Amniotic epithelial cell (primary cell): ENCODE measurements around the gene TMPRSS13.
"Not testable (repeated sequence)": the region's sequence is repeated elsewhere in the genome, so short reads cannot be mapped to it uniquely, and the experiment has no call there.

ENCODE experiments used
- DNase-seq: peaks from one replicate; pipeline ENCODE4 v3.0.0-alpha.2; 2010; ENCODE audit warnings: low read depth

The TMPRSS13 gene

DNA sequence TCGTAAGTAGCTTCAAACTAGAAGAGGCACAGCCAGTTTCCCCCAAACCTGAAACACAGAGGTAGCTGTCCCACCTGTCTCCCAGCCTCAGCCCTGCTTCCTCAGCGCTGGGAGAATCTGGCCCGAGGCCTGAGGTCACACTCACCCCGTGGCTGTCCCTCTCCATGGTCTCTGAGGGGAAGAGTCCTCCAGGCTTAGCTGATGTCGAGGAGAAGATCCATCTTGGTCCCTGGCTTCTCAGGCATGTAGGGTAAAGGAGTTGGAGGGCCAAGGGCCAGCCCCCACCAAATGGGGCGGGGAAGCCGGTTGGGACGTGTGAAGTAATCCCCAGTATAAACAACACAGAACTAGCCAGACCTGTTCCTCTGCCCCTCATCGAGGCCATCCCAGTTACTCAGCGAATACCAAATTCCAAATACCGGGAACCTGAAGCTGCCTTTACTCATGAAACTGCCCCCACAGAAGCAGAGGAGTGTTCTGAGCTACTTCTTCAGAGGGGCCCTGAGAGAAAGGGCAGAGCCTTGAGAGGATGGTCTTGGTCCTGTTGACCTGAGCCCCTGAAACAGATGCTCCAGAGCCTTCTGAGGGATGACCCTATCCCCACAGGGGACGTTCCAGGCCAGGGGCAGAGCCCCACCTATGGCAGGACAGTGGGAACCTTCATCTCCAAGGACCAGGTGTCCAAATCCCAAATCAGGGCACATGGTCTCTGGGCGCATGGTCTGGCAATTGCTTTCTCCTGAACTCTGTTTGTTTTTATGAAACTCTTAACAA is at the start of gene TMPRSS13:
Gene TMPRSS13, minus strand, starts transcription at position 261 of the 774 bp plus-strand sequence. Its CDS starts 95 bp downstream, at position 166.
- no peak for DNase-seq

DNA sequence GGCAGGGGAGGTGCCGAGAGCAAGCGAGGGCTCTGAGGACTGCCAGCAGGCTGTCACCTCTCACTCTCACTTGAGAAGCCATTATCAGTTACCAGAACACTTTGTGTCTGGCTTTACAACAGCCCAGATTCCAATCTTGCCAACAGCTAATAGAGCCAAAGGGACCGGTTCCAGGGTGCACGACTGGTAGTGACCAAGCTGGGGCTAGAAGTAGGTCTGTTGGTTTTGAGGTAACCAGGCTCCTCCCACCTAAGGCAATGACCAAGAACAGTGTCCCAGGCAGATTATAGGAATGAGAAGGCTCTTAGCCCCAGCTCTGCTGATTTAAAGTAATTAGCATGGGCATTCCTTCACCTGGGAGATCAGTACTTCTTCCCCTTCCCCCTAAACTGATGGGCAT is 49.8 kb upstream of the TMPRSS13 start:
- no peak for DNase-seq

DNA sequence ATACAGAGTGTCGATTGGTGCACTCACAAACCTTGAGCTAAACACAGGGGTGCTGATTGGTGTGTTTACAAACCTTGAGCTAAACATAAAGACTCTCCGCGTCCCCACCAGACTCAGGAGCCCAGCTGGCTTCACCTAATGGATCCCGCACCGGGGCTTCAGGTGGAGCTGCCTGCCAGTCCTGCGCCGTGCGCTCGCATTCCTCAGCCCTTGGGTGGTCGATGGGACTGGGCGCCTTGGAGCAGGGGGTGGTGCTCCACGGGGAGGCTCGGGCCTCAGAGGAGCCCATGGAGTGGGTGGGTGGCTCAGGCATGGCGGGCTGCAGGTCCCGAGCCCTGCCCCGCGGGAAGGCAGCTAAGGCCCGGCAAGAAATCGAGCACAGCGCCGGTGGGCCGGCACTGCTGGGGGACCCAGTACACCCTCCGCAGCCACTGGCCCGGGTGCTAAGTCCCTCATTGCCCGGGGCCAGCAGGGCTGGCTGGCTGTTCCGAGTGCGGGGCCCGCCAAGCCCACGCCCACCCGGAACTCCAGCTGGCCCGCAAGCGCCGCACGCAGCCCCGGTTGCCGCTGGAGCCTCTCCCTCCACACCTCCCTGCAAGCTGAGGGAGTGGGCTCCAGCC is 49.2 kb upstream of the TMPRSS13 start:
- not testable (repeated sequence) for DNase-seq

DNA sequence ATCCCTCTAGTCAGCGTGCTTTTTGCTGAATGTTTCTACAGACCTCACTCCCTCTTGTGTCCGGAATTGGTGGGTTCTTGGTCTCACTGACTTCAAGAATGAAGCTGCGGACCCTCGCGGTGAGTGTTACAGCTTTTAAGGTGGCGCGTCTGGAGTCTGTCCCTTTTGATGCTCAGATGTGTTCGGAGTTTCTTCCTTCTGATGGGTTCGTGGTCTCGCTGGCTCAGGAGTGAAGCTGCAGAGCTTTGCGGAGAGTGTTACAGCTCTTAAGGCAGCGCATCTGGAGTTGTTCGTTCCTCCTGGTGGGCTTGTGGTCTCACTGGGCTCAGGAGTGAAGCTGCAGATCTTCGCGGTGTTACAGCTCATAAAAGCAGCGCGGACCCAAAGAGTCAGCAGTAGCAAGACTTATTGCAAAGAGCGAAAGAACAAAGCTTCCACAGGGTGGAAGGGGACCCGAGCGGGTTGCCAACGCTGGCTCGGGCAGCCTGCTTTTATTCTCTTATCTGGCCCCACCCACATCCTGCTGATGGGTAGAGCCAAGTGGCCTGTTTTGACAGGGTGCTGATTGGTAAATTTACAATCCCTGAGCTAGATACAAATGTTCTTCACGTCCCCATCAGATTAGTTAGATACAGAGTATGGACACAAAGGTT is 48.5 kb upstream of the TMPRSS13 start:
- DNase-seq: not testable (repeated sequence)

DNA sequence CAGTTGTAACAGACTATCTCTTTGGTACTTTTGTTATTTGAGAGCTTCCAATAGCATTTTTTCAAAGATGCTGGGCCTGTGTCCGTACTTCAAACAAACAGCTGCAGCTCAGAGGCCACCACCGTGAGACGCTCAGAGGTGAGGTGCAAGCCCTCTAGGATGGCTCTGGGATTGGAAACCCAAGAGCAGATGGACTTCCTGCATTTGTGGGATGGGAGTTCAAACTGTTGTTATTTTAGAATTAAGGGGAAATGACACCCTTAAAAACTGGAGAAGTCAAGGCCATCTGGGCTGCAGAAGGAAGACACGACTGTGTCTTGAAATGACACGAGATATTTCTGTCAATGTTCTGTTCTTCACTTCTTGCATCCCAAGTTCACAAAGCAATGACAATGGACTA is 47.8 kb upstream of the TMPRSS13 start:
- no peak for DNase-seq

DNA sequence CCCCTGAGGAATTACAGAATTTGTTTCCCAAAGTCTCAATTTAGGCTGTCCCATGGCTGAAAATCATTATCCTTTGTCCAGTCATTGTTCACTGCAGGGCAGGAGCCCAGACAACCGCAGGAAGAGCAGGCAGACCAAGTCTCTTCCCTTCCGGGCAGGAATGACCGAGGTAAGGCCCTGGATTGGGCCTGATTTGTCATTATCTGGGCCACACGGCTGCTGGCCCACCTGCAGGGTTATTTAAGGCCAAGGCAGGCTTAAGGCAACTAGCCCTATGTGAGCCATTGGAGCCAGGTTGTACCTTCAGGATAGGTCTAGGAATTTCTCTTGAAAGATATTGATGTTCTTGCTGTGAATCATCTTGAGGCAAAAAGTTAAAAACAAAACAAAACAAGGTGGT is 47.2 kb upstream of the TMPRSS13 start:
- DNase-seq: no peak

DNA sequence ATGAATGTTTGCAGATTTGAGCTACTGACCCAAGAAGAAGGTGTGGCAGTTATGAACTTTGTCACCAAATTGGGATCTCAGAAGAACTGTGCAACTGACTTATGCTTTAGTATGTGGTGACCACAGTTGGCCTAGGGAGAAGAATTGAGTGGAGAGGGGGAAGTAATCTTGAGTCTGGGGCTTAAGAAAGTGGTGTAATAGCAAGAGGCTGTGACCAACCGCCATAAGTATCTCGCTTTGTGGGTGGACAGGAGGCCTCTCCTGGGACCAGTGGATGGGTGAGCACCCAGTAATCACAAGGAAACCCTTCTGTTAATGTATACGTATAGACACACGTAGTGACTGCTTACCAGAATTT is 44.3 kb upstream of the TMPRSS13 start:
- no peak for DNase-seq

DNA sequence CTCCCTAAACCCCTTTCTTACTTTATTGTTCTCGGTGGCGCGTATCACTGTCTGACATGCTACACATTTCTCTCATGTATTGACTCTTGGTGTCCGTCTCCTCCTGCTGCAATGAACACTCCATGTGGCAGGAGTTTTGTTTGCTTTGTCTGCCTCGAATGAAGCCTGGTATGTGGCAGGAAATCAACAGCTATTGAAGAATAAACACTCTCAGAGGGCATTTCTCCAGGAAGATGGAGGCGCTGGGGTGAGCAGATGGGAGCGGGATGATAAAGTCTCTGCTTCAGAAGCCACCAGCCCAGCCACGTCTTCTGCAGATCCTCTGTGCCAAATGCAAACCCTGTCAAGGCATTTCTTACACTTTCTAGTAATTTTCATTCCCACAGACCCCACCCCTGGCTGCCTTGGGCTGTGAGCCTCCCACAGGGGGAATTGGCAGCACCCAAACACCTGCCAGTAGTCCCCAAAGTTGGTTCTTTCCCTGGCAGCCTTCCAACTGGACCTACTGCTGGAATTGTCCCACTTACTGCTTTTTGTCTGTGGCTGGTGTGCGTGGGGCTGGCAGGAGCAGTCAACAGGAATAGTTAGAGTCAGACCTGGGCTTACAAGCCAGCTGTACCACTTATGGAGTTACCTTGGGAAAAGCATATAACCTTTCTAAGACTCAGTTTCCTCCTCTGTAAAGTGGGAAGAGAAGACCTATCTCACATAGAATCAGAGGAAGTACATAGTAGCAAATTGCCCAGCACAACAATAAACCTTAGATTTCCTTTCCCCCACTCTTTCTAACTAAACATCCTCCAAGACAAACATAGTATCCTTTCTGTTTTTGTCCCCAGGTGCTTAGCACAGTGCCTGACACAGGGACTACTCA is 43.7 kb upstream of the TMPRSS13 start:
- DNase-seq: no peak

DNA sequence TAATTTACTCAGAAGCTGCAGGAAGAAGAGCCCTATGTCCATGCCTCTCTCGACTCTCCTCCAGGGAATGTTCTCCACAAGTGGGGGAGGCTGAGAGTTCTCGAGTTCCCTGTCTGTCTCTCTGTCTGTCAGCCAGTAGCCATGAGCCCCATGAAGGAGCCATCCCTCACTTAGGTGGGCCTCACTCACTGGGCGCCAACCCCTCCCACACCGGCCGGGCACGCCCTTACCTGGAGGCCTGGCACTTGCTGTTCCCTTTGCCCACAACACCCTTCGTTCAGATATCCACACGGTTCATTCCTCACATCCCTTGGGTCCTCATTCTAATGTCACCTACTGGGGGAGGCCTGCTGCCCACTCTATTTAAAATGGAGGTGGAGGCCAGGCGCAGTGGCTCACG is 42.8 kb upstream of the TMPRSS13 start:
- no peak for DNase-seq

DNA sequence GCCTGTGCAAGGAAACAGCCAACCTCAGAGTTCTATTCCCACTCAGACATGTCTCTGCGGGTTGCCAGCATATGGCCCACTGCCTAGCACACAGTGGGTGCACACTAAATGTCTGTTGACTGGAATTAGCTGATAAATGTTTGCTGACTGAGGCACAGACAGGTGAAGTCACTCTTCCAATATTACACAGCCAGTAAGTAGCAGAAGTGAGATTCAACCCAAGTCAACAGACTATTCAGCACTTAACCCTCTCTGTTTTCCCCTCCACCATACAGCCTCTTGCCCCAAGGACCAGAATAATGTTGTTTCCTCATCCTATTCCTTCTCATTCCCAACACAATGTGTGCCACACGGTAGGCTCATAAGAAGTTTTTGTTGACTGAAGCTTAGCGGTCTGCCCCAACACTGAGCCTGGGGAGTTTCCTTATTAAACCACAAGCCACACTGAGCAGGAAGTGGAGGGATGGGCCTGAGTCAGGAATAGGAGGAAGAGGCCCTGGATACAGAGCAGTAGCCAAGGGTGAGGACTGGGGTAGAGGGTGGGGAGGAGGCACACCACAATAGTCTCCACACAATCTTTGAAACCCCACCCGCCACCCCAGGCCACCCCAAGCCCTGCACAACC is 41.3 kb upstream of the TMPRSS13 start:
- no peak for DNase-seq

DNA sequence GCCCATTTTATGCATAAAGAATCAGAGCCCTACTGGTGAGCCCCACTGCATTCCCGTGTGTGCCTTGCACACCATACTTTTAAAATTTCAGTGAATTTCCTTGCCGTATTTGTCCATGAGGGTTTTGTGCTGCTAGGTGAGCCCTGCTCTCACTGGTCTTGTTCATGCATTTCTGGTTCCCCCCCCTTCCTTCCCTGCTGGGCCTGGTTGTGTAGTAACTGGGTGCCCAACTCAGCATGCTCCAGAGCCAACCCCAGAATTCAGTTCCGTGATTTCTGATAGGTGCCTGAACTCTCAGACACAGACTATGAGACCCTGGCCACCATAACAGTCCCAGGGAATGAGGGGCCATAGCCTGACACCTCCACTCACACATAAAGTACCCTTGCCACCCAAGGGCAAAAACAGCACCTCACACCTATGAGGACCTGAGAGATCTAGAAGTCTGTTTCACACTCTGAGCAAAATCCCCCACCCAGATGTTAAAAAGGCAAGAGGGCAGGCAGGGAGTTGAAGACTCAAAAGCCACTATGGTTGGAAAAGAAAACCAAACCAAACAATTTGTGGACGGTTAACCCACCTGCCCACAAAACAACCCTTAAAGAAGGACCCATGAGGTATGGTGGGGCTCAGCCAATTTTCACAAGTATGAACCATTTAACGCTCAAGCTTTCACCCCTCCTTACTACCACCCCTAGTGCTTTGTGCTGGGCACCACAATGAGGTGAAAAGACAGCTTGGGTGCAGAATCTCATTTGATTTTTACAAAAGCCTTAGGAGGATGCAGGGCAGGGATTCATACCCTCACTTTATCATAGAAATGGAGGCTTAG is 40.2 kb upstream of the TMPRSS13 start:
- no peak for DNase-seq

DNA sequence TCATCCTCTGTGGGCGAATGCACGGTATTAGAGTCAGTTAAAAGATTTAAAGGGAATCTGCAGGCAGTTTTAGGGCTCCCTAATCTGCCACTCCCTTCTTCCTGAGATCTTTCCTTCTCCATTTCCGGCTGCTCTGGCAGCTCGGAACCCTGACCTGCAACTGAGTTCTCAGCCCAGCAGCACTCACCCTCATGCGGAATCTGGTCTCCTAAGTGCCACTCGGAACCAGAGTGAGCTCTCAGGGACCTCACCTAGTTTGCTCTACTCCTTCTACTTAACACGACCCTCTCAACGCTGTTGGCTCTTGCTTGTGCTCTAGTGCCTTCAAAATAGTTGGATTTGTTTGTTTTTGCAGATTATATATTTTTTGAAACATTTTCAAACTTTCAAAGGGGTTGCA is 37.7 kb upstream of the TMPRSS13 start:
- no peak for DNase-seq

DNA sequence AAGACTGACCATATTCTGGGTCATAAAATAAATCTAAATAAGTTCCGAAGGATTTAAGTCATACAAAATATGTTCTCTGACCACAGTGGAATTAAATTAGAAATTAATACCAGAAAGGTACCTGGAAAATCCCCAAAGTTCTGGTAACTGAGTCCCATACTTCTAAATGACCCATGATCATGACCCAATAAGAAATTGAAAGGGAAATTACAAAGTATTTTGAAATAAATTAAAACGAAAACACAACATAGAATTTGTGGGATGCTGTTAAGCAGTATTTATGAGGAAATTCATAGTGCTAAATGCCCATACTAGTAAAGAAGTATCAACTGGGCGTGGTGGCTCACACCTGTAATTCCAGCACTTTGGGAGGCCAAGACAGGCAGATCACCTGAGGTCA is 33.6 kb upstream of the TMPRSS13 start:
- DNase-seq: no peak

DNA sequence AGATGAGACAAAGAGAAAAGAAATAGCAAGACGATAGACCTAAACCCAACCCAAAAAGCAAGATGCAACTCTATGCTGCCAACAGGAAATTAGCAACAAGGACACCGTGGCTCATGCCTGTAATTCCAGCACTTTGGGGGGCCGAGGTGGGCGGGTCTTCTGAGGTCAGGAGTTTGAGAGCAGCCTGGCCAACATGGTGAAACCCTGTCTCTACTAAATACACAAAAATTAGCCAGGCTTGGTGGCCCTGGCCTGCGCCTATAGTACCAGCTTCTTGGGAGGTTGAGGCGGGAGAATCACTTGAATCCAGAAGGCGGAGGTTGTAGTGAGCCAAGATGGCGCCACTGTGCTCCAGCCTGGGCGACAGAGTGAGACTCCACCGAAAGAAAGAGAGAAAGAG is 32.7 kb upstream of the TMPRSS13 start:
- DNase-seq: no peak

DNA sequence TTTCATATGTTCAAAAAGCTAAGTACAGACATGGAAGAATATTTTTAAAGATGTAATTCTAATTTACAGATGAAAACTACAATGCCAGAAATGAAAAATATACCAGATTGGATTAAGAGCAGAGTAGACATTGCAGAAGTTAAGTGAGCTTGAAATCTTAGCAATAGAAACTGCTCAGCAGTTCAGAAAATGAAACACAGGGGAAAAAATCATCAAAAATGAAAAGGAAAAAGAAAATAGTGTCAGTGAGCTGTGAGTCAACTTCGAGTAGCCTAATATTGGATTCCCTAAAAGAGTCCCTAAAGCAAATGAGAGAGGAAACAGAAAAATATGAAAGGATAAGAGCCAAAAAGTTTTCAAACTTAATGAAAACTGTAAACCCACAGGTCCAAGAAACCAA is 31.2 kb upstream of the TMPRSS13 start:
- no peak for DNase-seq

DNA sequence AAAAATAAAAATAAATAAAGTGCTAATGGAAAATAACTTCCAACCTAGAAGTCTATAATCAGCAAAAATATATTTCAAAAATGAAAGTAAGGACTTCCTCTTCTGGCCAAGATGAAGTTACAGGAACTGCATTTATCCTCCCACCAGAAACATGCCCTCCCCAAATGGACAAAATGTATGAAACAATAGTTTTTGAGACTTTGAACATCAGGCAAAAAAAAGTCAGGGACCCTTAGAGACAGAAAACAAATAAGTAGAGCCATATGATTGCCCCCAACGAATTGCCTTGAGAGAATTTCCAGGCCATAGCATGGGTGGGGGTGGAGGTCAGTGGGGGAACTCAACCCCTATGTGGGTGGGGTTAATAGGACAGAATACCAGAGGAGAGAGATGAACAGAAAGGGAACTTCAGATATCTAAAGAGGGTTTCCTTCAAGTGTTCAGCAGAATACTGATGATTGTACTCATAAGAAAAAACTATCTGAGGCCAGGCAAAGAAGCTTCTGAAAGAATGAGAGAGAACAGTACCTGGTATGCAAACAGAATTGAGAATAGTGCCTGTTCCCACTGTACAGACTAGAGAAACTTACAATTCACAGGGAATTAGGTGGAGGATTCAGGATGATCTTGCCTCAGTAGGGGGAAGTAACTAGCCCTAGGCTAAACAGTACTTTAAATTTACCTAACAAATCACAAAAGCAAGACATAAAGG is 30.4 kb upstream of the TMPRSS13 start:
- DNase-seq: no peak

DNA sequence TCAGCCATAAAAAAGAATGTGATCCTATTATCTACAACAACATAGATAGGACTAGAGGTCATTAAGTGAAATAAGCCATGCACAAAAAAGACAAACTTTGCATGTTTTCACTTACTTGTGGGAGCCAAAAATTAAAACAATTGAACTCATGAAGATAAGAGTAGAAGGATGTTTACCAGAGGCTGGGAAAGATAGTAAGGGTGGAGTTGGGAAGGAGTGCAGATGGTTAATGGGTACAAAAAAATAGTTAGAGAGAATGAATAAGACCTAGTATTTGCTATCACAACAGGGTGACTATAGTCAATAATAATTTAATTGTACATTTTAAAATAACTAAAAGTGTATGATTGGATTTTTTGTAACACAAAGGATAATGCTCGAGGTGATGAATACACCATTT is 29.7 kb upstream of the TMPRSS13 start:
- no peak for DNase-seq

DNA sequence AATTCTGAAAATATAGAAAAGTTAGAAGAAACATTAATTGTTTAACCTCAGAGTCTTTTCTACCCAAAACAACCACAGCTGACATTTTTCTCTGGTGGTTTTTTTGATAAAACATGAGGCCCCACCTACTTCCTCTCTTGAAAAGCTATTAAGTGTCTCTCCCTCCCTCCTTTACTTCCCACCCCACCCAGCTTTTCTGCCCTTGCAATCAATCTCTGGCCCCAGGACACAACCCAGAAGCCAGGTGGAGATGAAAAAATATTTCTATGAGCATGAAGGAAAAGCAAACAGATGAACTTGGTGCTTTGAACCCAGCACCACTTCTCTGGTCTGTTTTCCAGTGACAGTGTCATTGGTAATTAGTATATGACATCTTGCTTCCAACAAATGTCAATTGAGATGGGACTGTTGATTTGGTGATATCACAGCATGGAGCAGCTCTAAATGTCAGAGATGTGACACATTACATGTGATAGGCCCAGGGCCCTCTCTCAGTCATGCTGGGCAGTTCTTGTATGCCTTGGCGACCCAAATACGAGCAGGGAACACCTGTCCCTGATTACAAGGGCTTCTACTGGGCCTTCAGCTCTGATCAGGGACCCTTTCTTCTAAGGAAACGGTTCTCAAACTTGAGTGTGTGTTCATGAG is 23.9 kb upstream of the TMPRSS13 start:
- no peak for DNase-seq

DNA sequence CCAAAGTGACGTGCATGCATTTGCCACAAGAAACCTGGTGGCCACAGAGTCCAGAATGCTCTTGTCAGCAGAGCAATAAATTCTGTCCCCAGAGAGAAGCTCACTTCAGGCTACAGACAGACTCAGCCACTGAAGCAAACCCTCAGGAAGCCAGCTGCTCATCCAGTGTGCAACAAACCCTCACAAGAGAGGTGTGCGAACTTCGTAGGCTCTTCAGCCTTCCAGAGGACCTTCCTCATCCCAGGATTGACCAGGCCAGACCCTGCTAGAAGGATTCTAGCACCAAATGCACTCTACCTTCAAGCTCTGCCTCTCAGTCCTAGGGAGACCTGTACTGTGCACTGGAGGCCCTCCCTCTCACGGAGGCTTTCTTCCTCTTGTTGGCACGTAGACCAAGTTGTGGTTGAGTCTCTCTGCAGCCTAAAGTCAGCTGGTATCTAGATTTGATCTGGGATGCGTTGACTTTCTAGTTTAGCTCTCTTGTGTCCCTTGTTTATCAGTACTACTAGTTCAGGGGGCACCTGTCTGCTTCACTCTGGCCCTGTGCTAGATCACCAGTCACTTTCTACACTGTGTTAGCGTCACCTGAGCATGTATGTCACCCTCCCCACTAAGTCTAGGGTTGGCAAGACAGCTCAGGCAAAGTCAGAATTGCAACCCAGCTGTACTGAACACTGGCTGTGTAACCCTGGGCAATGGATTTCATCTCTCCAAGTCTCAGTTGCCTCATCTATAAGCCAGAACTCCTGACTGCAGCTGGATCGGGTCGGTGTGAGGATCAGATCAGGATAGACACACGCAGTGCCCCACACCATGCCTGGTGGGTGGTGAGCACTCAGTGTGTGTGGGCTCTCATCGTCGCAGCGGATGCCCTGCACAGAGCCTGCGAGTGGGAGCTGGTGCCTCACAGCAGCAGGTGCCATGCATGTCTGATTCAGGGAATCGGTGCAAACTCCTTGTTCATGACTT is 22.1 kb upstream of the TMPRSS13 start:
- no peak for DNase-seq
